Neural progenitor cell (in vitro differentiated cells): ENCODE results near the gene CHI3L2.

Source experiments
- EZH2 ChIP-seq: fragments of 200-600 bp; sonication (generic); IDR thresholded peaks from 2 replicates; pipeline ENCODE4 v1.6.1; 2017; ENCODE audit warnings: antibody characterized with exemption, mild to moderate bottlenecking, moderate library complexity
- EZH2phosphoT487 ChIP-seq: fragments of 200-600 bp; sonication (generic); IDR thresholded peaks from 2 replicates; pipeline ENCODE4 v1.6.1; 2017; ENCODE audit warnings: antibody characterized with exemption
- TF ChIP-seq, protein P1 (sequence below): fragments of 200-600 bp; sonication (generic); IDR thresholded peaks from 2 replicates; pipeline ENCODE4 v1.5.1; 2017; ENCODE audit warnings: antibody characterized with exemption, mild to moderate bottlenecking

DNA sequence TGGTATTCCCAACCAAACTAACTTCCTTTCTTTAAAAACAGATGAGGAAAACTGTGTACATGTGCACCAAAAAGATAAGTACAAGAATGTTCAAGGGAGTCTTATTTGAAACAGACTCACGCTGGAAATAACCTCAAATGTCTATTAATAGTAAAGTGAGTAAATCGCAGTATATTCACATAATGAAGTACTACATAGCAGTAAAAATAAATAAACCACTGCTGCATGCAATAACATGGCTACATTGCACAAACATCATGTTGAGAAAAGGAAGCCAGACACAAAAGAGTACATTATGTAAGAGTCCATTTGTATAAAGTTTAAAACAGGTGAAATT is 21.8 kb upstream of the CHI3L2 start:
- TF ChIP-seq, protein P1, sequence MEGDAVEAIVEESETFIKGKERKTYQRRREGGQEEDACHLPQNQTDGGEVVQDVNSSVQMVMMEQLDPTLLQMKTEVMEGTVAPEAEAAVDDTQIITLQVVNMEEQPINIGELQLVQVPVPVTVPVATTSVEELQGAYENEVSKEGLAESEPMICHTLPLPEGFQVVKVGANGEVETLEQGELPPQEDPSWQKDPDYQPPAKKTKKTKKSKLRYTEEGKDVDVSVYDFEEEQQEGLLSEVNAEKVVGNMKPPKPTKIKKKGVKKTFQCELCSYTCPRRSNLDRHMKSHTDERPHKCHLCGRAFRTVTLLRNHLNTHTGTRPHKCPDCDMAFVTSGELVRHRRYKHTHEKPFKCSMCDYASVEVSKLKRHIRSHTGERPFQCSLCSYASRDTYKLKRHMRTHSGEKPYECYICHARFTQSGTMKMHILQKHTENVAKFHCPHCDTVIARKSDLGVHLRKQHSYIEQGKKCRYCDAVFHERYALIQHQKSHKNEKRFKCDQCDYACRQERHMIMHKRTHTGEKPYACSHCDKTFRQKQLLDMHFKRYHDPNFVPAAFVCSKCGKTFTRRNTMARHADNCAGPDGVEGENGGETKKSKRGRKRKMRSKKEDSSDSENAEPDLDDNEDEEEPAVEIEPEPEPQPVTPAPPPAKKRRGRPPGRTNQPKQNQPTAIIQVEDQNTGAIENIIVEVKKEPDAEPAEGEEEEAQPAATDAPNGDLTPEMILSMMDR, result no peak
- TF ChIP-seq EZH2 (no peak), EZH2phosphoT487 (no peak)
